OCI-LY7 (cell line): ENCODE data around the gene SH3BGR. TPM values are rescaled to one million over a fixed set of nuclear protein-coding genes. Genes with fewer than 3 reads are reported as not detected.
A peak's percentile ranks its signal among the peaks of the same experiment; 100 is the strongest.

Experiments used
- BruUV-seq: library from RNA; stranded (reverse); fragments of 400-500 nt; replicated peaks from 2 replicates; lab custom pipeline; 2021; lab: Mats Ljungman, UMichigan
- CTCF ChIA-PET: fragments of 300-600 bp; sonication (Branson Sonifier 250); formaldehyde crosslinking; loops from one replicate; lab custom pipeline; 2022; ENCODE audit warnings: antibody characterized with exemption; ENCODE audit not compliant: unreplicated experiment; lab: Charles Lee
- POLR2A ChIA-PET: fragments of 300-600 bp; sonication (Branson Sonifier 250); formaldehyde crosslinking; loops from one replicate; lab custom pipeline; 2022; ENCODE audit warnings: antibody characterized with exemption; lab: Charles Lee
- DNase-seq: peaks from one replicate; pipeline ENCODE4 v3.0.0-alpha.2; 2015; ENCODE audit warnings: low spot score
- H2AFZ ChIP-seq: fragments of 200-600 bp; sonication (generic), shearing (Covaris generic); 2 replicates; pipeline ENCODE4 v1.6.1; 2014; ENCODE audit warnings: mild to moderate bottlenecking, antibody characterized with exemption, low read length, moderate library complexity
- H3K27ac ChIP-seq: fragments of 200-600 bp; sonication (generic); 2 replicates; pipeline ENCODE4 v1.5.1; 2014; ENCODE audit warnings: mixed run types, low read depth, mild to moderate bottlenecking, moderate library complexity, low read length, inconsistent platforms; ENCODE audit not compliant: poor library complexity, severe bottlenecking
- H3K36me3 ChIP-seq: fragments of 200-600 bp; sonication (generic); 2 replicates; pipeline ENCODE4 v1.6.1; 2014; ENCODE audit warnings: mild to moderate bottlenecking, antibody characterized with exemption, low read length, moderate library complexity, mixed read lengths; ENCODE audit not compliant: insufficient read depth
- H3K4me1 ChIP-seq: fragments of 200-600 bp; sonication (generic); 2 replicates; pipeline ENCODE4 v1.5.1; 2014; ENCODE audit warnings: mild to moderate bottlenecking, low read length; ENCODE audit not compliant: insufficient read depth, poor library complexity, severe bottlenecking
- H3K4me2 ChIP-seq: fragments of 200-600 bp; sonication (generic); 2 replicates; pipeline ENCODE4 v1.6.1; 2014; ENCODE audit warnings: mild to moderate bottlenecking, low read length
- H3K4me3 ChIP-seq: fragments of 200-600 bp; sonication (generic); 2 replicates; pipeline ENCODE4 v1.5.1; 2014; ENCODE audit warnings: mild to moderate bottlenecking, low read depth, low read length; ENCODE audit not compliant: poor library complexity, severe bottlenecking
- H3K79me2 ChIP-seq: fragments of 200-600 bp; sonication (generic); 2 replicates; pipeline ENCODE4 v1.6.1; 2016; ENCODE audit warnings: low read depth, mild to moderate bottlenecking, low read length, moderate library complexity, mixed read lengths; ENCODE audit not compliant: insufficient read depth
- H3K9me2 ChIP-seq: fragments of 200-600 bp; sonication (generic); 2 replicates; pipeline ENCODE4 v1.6.1; 2016; ENCODE audit warnings: mild to moderate bottlenecking, low read length, mixed read lengths; ENCODE audit not compliant: insufficient read depth
- H3K9me3 ChIP-seq: fragments of 200-600 bp; sonication (generic); 2 replicates; pipeline ENCODE4 v1.6.1; 2014; ENCODE audit warnings: mild to moderate bottlenecking, mixed run types, low read length, mixed read lengths
- H4K20me1 ChIP-seq: fragments of 200-600 bp; sonication (generic); 2 replicates; pipeline ENCODE4 v1.6.1; 2014; ENCODE audit warnings: mild to moderate bottlenecking, antibody characterized with exemption, low read length, moderate library complexity, mixed read lengths; ENCODE audit not compliant: insufficient read depth
- CTCF ChIP-seq: fragments of 200-600 bp; sonication (generic); conservative IDR thresholded peaks from 2 replicates; pipeline ENCODE4 v1.5.1; 2014; ENCODE audit warnings: mild to moderate bottlenecking, antibody characterized with exemption, low read length, moderate library complexity, mixed read lengths
- EZH2phosphoT487 ChIP-seq: fragments of 200-600 bp; sonication (generic); IDR thresholded peaks from 2 replicates; pipeline ENCODE4 v1.6.1; 2018; ENCODE audit warnings: low read depth, borderline replicate concordance, mild to moderate bottlenecking, mixed run types, antibody characterized with exemption, low read length, moderate library complexity, mixed read lengths
- intact Hi-C: fragments of 100-400 bp; cut with micrococcal nuclease; formaldehyde crosslinking; loops from one replicate; pipeline ENCODE4 v1.10.0; 2022; ENCODE audit not compliant: unreplicated experiment
- total RNA-seq, 2 experiments: library from RNA; depleted of rRNA in 1 of 2; stranded (reverse); fragments of >200 nt in 1 of 2; shearing (Covaris generic) in 1 of 2; gene quantifications; 2 replicates each; pipeline ENCODE4 v1.2.3, GENCODE V29; 2014 to 2022

The SH3BGR gene
- total RNA-seq, 2 experiments from 2014 or later, result 5.4 TPM; not detected in 1

- DNase-seq, result no peak
- Histone ChIP-seq H3K27ac (no peak overlapping the region), H3K9me2 (no peaks in the 10 kb centered on the region), H3K79me2 (no peaks in the 10 kb centered on the region), H3K4me2 (no peak overlapping the region), H2AFZ (no peak overlapping the region), H3K4me1 (no peaks in the 10 kb centered on the region), H4K20me1 (no peaks in the 10 kb centered on the region), H3K4me3 (no peak overlapping the region), H3K36me3 (no peaks in the 10 kb centered on the region), H3K9me3 (no peaks in the 10 kb centered on the region)
- intact Hi-C loops, result no loop called here
- POLR2A ChIA-PET, result no interaction called here
- TF ChIP-seq CTCF (no peak), EZH2phosphoT487 (no peak)
- BruUV-seq, result no TSS peak
- CTCF ChIA-PET, result no interaction called here
Measured at GRCh38 chr21:39439232-39439631, 12.5 kb upstream of the SH3BGR start.

- Histone ChIP-seq H3K4me1 (peaks cover 14% of the 10 kb centered on the region), H4K20me1 (no peaks in the 10 kb centered on the region)
- intact Hi-C loops, result no loop called here
Measured at GRCh38 chr21:39441502-39442475, 10.0 kb upstream of the SH3BGR start.

More at GRCh38 chr21:39441502-39442475, 10.0 kb upstream of the SH3BGR start:
- ChIA-PET CTCF (interaction anchor here (0.6 kb wide), 1 partner anchor 130 kb away, joined by 3 read pairs; no protein-coding TSS in a partner anchor), POLR2A (interaction anchor here (0.8 to 1.5 kb wide), 6 partner anchors 10 to 54 kb away, joined by 3 to 4 read pairs (median 3); no protein-coding TSS in a partner anchor)
- TF ChIP-seq EZH2phosphoT487 (no peak), CTCF (peak; percentile 92)
- H3K36me3 ChIP-seq, result no peaks in the 10 kb centered on the region
- DNase-seq, result peak; percentile 63
- H3K4me3 ChIP-seq, result no peak overlapping the region
- H3K79me2 ChIP-seq, result no peaks in the 10 kb centered on the region
- no peak overlapping the region for H3K4me2 ChIP-seq
- no TSS peak for BruUV-seq
- H3K9me2 ChIP-seq, result 0 out of 2 replicates have a peak, but pooled peaks cover 2% of the 10 kb centered on the region
- H3K27ac ChIP-seq, result no peak overlapping the region
- H3K9me3 ChIP-seq, result no peaks in the 10 kb centered on the region
- no peak overlapping the region for H2AFZ ChIP-seq
